HG02759 (cell line): ENCODE results near the gene ARHGEF7.
A peak's percentile ranks its signal among the peaks of the same experiment; 100 is the strongest.
"Not testable (repeated sequence)": the region's sequence is repeated elsewhere in the genome, so short reads cannot be mapped to it uniquely, and the experiment has no call there.

Experiments
- ATAC-seq: cut with Tn5 transposase; IDR thresholded peaks from one replicate; pipeline ENCODE4 v1.9.1; 2021; ENCODE audit warnings: mild to moderate bottlenecking, moderate library complexity; ENCODE audit not compliant: unreplicated experiment

Gene ARHGEF7

GRCh38 chr13:111187960-111188541, 72.9 kb downstream of the ARHGEF7 start:
- ATAC-seq: peak; percentile 24

GRCh38 chr13:111189064-111189505, 74.0 kb downstream of the ARHGEF7 start:
- not testable (repeated sequence) for ATAC-seq

- ATAC-seq: not testable (repeated sequence)
Measured at GRCh38 chr13:111189516-111189915, 74.4 kb downstream of the ARHGEF7 start.

GRCh38 chr13:111193223-111193622, 78.1 kb downstream of the ARHGEF7 start:
- not testable (repeated sequence) for ATAC-seq

GRCh38 chr13:111194651-111195050, 79.5 kb downstream of the ARHGEF7 start:
- ATAC-seq: not testable (repeated sequence)

GRCh38 chr13:111198732-111199378, 83.7 kb downstream of the ARHGEF7 start:
- not testable (repeated sequence) for ATAC-seq

- no peak for ATAC-seq
Measured at GRCh38 chr13:111201304-111201940, 86.3 kb downstream of the ARHGEF7 start.

GRCh38 chr13:111202156-111202621, 87.1 kb downstream of the ARHGEF7 start:
- peak; percentile 2 for ATAC-seq

- ATAC-seq: peak; percentile 59
Measured at GRCh38 chr13:111202745-111203144, 87.6 kb downstream of the ARHGEF7 start.

GRCh38 chr13:111203736-111204389, 88.8 kb downstream of the ARHGEF7 start:
- peak; percentile 37 for ATAC-seq

- ATAC-seq: no peak
Measured at GRCh38 chr13:111204438-111205177, 89.5 kb downstream of the ARHGEF7 start.

GRCh38 chr13:111206148-111206547, 91.0 kb downstream of the ARHGEF7 start:
- no peak for ATAC-seq

- no peak for ATAC-seq
Measured at GRCh38 chr13:111209613-111210012, 94.5 kb downstream of the ARHGEF7 start.

- no peak for ATAC-seq
Measured at GRCh38 chr13:111210091-111210490, 95.0 kb downstream of the ARHGEF7 start.

GRCh38 chr13:111210544-111211469, 95.7 kb downstream of the ARHGEF7 start:
- ATAC-seq: no peak

- ATAC-seq: no peak
Measured at GRCh38 chr13:111211789-111212516, 96.8 kb downstream of the ARHGEF7 start.

GRCh38 chr13:111212517-111212873, 97.4 kb downstream of the ARHGEF7 start:
- ATAC-seq: no peak

GRCh38 chr13:111213964-111214726, 99.0 kb downstream of the ARHGEF7 start:
- ATAC-seq: no peak
